ENCODE measurements around the gene H3-3A.

The H3-3A gene

GRCh38 chr1:226054519-226055327 is 7.8 kb upstream of the H3-3A start:
- no peak for DNase-seq (ENCODE audit: low read depth)

DNA sequence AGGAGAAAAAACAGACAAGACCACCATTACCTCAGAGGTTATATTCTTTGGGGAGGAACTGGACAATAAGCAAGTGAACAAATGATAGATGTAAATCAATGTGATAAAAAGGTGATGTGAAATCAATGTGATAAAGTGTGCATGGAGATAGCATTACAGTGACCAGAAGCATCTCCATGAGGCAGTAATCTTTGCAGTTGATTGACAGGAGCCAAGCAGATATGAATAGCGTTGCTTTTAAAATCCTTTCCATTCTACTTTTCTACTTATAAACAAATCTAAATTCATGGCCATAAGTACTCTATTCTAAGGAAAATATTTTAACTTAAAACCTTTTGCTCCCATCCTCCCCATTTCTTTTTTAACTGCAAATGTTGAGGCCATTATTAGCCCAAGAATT is 2.8 kb upstream of the H3-3A start:
- DNase-seq (ENCODE audit: low read depth), result no peak

GRCh38 chr1:226060427-226060826 is 2.1 kb upstream of the H3-3A start:
- no peak for DNase-seq (ENCODE audit: low read depth)

DNA sequence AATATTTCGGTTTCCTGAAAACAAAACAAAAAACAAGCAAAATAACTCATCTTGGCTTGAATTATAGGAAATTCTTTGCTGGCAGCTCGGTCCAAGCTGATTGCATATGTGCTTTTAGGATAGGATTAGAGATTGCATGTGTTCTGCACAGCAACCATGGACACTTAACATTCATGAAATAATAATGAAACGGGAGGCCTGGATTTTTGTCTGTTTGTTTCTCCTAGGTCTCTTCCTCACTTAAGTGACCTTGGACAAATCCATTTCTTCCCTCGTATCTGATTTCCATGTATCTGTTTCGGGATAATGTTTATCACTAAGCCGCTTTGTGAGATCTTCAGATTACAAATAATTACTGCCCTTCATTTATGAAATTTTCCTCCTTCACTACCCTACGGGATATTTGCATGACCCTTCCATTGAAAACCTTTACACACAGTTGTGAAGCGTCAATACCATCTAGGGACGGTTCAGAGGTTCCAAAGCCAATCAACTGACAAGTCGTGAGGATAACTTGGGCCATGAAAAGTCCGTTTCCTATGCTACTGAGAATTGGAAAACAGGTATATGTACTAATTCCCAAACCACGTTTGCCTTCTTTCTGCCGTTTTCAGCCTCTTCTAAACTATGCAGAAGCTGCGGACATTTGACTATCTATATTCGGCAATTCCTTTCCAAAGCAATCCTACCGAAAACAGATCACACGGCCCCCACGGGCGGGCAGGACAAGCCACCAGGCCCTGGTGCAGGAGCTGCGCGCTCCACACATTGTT is 1.3 kb upstream of the H3-3A start:
- no peak for DNase-seq (ENCODE audit: low read depth)

DNA sequence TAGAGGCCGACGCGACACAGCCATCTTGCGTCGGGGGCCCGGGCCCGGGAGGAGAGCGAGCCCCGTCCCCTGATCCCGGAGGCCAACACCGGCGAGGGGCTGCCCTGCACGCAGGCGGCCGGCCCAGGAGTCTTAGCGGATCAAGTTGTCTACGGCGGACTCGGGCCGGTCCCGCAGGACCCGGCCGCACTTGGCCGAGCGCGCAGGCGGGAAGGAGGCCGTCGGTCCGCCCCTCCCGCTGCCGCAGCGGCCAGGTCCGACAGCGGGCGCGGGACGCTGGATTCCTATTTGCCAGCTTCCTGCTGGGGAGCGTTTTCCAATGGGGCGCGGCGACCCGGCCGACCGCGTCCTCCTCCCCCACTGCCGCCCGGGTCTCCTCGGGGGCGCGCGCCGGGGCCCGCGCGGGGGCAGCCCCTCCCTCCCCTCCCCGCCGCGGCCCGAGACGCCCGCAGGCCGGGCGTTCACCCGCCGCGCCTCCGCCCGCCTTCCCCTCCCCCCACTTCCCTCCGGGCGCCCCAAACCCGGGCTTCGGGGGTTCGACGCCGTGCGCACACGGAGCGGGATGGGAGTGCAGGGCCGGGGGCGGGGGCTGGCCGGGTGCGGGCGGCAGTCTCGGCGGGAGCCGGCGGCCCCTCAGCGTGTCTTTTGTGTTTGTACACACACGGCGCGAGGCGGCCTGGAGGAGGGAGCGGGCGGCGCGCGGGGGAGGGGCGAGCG is 517 bp upstream of the H3-3A start:
- DNase-seq (ENCODE audit: low read depth), result peak; percentile 28

- DNase-seq (ENCODE audit: low read depth), result peak; percentile 18
These were observed 884 bp downstream of the H3-3A start for GRCh38 chr1:226063224-226063976.

- no peak for DNase-seq (ENCODE audit: low read depth)
These were observed 1.7 kb downstream of the H3-3A start for GRCh38 chr1:226063977-226064815.

DNA sequence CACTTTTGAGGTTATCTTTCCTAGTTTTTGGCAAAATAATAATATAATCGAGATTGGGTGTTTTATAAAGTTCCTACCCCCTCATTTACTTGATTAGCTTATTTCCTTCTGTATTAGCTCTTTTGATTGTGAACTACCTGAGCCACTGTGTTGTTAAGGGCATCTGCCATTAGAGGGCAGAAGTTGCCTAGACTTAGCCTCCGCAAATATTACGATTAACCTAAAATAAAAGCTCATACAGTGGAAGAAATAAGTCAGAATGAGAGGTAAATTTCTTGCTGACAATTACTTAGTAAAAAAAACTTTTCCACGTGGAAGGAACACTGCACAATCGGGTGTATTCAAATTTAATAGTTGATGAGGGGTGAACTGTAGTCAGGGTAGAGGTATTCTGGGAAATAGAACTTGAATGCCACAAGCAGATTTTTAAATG is 2.3 kb downstream of the H3-3A start:
- peak; percentile 17 for DNase-seq (ENCODE audit: low read depth)

GRCh38 chr1:226066415-226067078 is 4.0 kb downstream of the H3-3A start:
- DNase-seq (ENCODE audit: low read depth), result no peak

GRCh38 chr1:226069811-226070489 is 7.4 kb downstream of the H3-3A start:
- no peak for DNase-seq (ENCODE audit: low read depth)

DNA sequence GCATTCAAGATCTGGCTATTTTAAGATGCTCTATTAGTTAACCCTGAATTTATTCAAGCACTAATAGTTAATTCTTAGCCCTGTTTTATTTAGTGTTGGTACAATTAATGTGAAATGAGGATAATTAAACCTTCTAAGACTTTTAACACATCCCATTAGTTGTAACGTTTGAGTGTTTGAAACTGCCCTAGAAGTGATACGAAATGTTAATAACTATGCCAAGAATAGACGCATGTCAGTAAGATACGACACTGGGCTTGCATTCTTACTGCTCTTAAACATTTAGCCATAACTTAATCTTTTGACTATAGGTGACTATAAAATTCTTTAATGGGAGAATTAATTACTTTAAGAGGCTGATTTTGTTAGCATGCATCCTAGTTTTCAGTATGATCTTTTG is 9.8 kb downstream of the H3-3A start:
- DNase-seq (ENCODE audit: low read depth), result no peak

DNA sequence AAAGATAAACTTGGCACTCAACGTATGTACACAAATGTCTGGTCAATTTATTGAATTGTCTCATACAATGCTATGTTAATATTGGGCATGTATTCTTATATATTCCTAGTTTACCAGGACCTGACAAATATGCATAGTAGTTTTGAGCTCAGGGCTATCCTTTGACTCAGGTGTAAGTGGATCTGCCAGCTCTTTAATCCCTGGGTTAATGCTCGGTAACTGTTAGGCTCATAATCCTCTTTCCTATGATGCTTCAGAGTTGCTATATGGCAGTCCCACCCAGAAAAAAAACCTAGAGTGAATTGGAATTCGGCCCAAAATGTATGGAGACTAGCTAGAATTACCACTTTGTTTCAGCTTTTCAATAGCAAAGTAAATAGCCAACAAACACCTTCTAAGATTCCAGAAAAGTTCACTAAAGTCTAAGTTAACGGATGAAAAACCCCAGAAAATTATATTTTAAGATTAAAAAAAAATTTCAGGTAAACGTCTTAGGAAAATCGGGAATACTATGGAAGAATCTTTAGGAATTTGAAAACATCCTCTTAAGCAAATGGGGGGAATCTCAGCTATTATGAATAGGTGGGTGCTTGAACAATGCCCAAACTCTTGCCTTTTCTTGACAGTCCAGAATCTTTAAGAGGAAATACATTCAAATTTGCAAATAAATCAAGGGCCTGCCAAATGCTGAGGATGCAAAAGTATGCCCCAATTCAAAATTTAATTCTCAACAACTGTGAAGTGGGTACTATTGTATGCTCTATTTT is 10.9 kb downstream of the H3-3A start:
- DNase-seq (ENCODE audit: low read depth), result no peak

DNA sequence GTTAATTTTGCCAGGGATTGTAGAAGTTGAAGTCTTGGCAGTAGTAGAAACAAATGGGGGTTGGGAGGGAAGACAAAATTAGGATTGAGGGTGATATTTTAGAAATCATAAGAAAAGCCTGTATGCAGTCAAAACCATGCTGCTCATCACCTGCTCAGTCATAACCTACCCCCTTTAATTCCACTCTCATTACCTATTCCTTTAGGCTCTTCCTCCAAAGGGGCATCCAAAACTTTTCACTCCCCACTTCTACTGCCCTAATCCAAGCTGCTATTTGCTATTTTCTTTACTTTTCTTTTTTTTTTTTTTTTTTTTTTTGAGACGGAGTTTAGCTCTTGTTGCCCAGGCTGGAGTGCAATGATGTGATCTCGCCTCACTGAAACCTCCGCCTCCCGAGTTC is 11.5 kb downstream of the H3-3A start:
- no peak for DNase-seq (ENCODE audit: low read depth)

DNA sequence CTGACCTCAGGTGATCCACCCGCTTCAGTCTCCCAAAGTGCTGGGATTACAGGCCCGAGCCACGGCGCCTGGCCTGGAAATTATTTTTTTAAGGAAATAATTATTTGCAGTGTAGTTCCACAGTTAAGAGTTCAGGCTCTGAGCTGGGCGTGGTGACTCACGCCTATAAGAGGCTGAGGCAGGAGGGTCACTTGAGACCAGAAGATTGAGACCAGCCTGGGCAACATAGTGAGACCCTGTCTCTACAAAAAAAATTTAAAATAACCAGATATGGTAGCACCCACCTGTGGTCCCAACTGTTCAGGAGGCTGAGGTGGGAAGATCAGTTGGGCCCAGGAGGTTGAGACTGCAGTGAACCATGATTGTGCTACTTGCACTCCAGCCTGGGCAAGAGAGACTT is 13.9 kb downstream of the H3-3A start:
- DNase-seq (ENCODE audit: low read depth), result no peak

DNA sequence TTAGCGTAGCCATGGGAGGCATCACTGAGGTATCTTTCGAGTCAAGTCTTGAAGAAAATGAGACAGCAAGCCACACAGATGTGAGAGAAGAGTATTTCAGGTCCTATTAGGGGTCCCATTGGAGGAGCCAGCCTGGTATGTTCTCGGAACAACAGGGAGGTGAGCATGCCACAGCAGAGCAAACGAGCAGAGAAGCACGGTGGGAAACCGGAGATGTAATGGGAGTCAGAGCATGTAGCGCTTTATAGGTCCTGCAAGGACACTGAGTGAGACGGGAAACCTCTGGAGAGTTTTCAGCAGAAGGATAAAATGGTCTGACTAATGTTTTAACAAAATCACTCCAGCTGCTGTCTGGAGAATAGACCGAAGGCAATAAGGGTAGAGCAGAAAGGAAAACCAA is 15.9 kb downstream of the H3-3A start:
- DNase-seq (ENCODE audit: low read depth), result no peak

DNA sequence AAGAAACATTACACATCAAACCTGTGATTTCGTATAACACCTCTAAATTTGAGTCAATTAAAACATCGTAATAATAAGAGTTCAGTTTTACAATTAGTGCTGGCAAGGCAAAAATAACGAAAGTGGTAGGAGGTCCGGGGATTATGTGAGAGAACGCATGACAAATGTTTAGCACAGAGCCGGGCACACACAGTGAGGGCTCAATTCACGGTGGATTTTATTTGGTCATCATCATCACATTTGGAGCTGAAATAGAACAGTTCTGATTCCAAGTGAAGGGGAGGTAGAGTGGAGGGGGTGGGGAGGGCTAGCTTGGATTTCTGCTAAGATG is 20.0 kb downstream of the H3-3A start:
- no peak for DNase-seq (ENCODE audit: low read depth)

GRCh38 chr1:226082959-226083301 is 20.4 kb downstream of the H3-3A start:
- DNase-seq (ENCODE audit: low read depth), result no peak

- peak; percentile 87 for DNase-seq (ENCODE audit: low read depth)
These were observed 21.0 kb downstream of the H3-3A start for GRCh38 chr1:226083302-226084101.
